HK-2 (cell line): Measurements from ENCODE around the gene TTC27.

ENCODE experiments used
- DNase-seq: peaks from one replicate; pipeline ENCODE4 v3.0.0-alpha.2; 2018; ENCODE audit not compliant: unreplicated experiment

TTC27 gene

GRCh38 chr2:32668254-32668653 is 40.4 kb downstream of the TTC27 start:
- no peak for DNase-seq

- DNase-seq, result no peak
Measured at GRCh38 chr2:32671885-32672533, 44.2 kb downstream of the TTC27 start.

- DNase-seq, result no peak
Measured at GRCh38 chr2:32678825-32679224, 51.0 kb downstream of the TTC27 start.

- DNase-seq, result no peak
Measured at GRCh38 chr2:32680942-32681341, 53.1 kb downstream of the TTC27 start.

GRCh38 chr2:32683520-32684086 is 55.8 kb downstream of the TTC27 start:
- DNase-seq, result no peak

- DNase-seq, result no peak
Measured at GRCh38 chr2:32688541-32688940, 60.7 kb downstream of the TTC27 start.

GRCh38 chr2:32691678-32692077 is 63.8 kb downstream of the TTC27 start:
- DNase-seq, result no peak

- DNase-seq, result no peak
Measured at GRCh38 chr2:32696439-32696838, 68.6 kb downstream of the TTC27 start.

- DNase-seq, result no peak
Measured at GRCh38 chr2:32697156-32697555, 69.3 kb downstream of the TTC27 start.

GRCh38 chr2:32699151-32699550 is 71.3 kb downstream of the TTC27 start:
- DNase-seq, result no peak

GRCh38 chr2:32701806-32702205 is 74.0 kb downstream of the TTC27 start:
- no peak for DNase-seq

- no peak for DNase-seq
Measured at GRCh38 chr2:32702303-32703064, 74.6 kb downstream of the TTC27 start.

- peak; percentile 1 for DNase-seq
Measured at GRCh38 chr2:32706815-32707579, 79.1 kb downstream of the TTC27 start.

- no peak for DNase-seq
Measured at GRCh38 chr2:32711219-32711618, 83.4 kb downstream of the TTC27 start.

- no peak for DNase-seq
Measured at GRCh38 chr2:32711908-32712501, 84.2 kb downstream of the TTC27 start.

- DNase-seq, result no peak
Measured at GRCh38 chr2:32712870-32713269, 85.0 kb downstream of the TTC27 start.

GRCh38 chr2:32714521-32714920 is 86.7 kb downstream of the TTC27 start:
- no peak for DNase-seq

- no peak for DNase-seq
Measured at GRCh38 chr2:32715391-32715841, 87.6 kb downstream of the TTC27 start.

GRCh38 chr2:32715981-32716380 is 88.1 kb downstream of the TTC27 start:
- no peak for DNase-seq

GRCh38 chr2:32716598-32716997 is 88.7 kb downstream of the TTC27 start:
- no peak for DNase-seq

- DNase-seq, result no peak
Measured at GRCh38 chr2:32718752-32719151, 90.9 kb downstream of the TTC27 start.

GRCh38 chr2:32719430-32719829 is 91.6 kb downstream of the TTC27 start:
- DNase-seq, result no peak
